Motor neuron (in vitro differentiated cells): ENCODE data around the gene SBF2. TPM values are rescaled to one million over a fixed set of nuclear protein-coding genes. Genes with fewer than 3 reads are reported as not detected.
A peak's percentile ranks its signal among the peaks of the same experiment; 100 is the strongest.

Experiments used
- ATAC-seq, 8 experiments: fragments of 200-7000 bp; cut with Tn5 transposase; replicated peaks in 6 of 8; 2 replicates each; pipeline ENCODE4 v1.8.0; 2021; ENCODE audit warnings: mild to moderate bottlenecking in 8 of 8, moderate library complexity in 8 of 8
- H3K27ac ChIP-seq, 2 donors: fragments of 250-450 bp; sonication (Bioruptor Pico); 2 replicates each; pipeline ENCODE4 v1.9.0; 2021; ENCODE audit warnings: antibody characterized with exemption in 2 of 2, mild to moderate bottlenecking in 2 of 2, moderate library complexity in 1 of 2
- H3K4me1 ChIP-seq, 2 donors: fragments of 250-450 bp; sonication (Bioruptor Pico); replicated peaks in 1 of 2; 2 replicates each; pipeline ENCODE4 v1.6.1; 2021; ENCODE audit warnings: antibody characterized with exemption in 2 of 2, mild to moderate bottlenecking in 2 of 2, moderate library complexity in 1 of 2
- H3K4me3 ChIP-seq, 5 donors: fragments of 250-450 bp; sonication (Bioruptor Pico); 2 replicates each; pipeline ENCODE4 v1.9.0; 2021; ENCODE audit warnings: antibody characterized with exemption in 5 of 5, mild to moderate bottlenecking in 5 of 5, moderate library complexity in 4 of 5
- WGBS, 10 experiments: fragments of 450-650 bp; shearing (Covaris generic); methylation state at CpG; one replicate each; pipeline ENCODE4 v1.0.0; 2022; 5-methylcytosine and 5-hydroxymethylcytosine counted together
- in situ Hi-C, 9 experiments: fragments of 400-800 bp; cut with MboI; loops; one replicate each; pipeline ENCODE4 v1.15.0; 2021; ENCODE audit warnings: low sequenced_read_pairs in 9 of 9, low pct_unique_long_range_greater_than_20kb in 2 of 9; ENCODE audit not compliant: unreplicated experiment in 9 of 9
- total RNA-seq, 8 experiments: library from RNA; unstranded; fragments of 300-600 nt; gene quantifications; 2 replicates each; pipeline versions ENCODE4 v1.2.3 to v1.2.4, GENCODE V29; 2022

The SBF2 gene
- total RNA-seq, 8 experiments from 2014 or later, result 31.8 to 66.3 (median 44.6) TPM

DNA sequence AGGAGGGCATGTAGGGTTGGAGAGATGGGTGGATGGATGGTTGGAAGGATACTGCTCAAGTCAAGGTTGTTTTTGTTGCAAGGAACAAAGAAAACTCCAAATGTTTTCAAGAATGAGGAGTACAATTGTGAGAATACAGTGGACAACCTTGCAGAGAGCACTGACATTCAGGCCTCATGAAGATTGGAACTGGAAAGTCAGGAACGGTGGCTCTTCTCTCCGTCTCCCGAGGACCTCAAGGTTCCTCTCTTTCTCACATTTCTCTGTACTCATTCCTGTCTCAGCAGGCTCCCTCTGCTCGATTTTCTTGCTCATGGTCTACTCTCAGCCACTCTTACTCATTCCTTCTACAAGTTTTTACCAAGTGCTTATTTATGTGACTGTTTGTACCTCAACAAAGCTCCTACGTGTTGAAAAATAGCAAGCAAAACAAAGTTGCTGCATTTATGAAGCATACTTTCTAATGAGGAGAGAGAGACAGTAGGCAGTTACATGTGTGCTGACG is 532.5 kb downstream of the SBF2 start:
- WGBS, 10 experiments, result 71 to 100% (median 89%) methylated on average over 1 to 6 of the region's 6 CpGs; no CpG with 5 or more reads in 1 of the 10 experiments
- peaks cover 10 to 16% of the 10 kb centered on the region in 2 donors for H3K4me1 ChIP-seq
- ATAC-seq, result no peak
- no peak overlapping the region for H3K4me3 ChIP-seq
- in situ Hi-C loops, result loop anchor here in 6 of 9 experiments (25.0 kb wide), 4 partner anchors 201 to 976 kb away; partner anchors contain the start of genes ADM (in 3 of the 6) and SBF2 (in 1 of the 6)
- H3K27ac ChIP-seq, result no peak overlapping the region

DNA sequence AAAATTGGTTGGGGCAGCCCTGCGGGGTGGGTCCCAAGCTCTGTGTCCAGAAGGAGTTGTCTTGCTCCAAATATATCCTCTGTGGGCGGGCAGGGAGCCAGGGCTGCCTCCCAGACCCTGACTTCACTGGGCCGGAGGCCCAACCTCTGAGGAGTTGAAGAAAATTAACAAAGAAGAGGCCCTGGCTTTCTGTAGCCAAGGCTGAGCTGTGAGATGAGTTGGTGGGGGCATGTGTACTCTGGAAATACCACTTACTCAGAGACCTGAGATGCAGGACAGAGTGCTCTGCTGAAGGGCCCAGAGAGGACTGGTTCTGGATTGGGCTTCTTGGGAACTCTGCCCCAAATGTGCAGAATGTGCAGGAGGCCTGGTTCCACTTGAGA is 533.8 kb downstream of the SBF2 start:
- in situ Hi-C loops, result loop anchor here in 6 of 9 experiments (25.0 kb wide), 4 partner anchors 202 to 977 kb away; partner anchors contain the start of genes ADM (in 3 of the 6) and SBF2 (in 1 of the 6)
- H3K4me1 ChIP-seq, result peaks cover 6 to 11% of the 10 kb centered on the region in 2 donors
- WGBS, 10 experiments, result 10 to 100% (median 93%) methylated on average over 1 to 2 of the region's 3 CpGs; no CpG with 5 or more reads in 6 of the 10 experiments
- ATAC-seq, result peak in 3 of 8 experiments; percentile 27 to 50 (median 45)
- H3K4me3 ChIP-seq, result no peak overlapping the region
- no peak overlapping the region for H3K27ac ChIP-seq

DNA sequence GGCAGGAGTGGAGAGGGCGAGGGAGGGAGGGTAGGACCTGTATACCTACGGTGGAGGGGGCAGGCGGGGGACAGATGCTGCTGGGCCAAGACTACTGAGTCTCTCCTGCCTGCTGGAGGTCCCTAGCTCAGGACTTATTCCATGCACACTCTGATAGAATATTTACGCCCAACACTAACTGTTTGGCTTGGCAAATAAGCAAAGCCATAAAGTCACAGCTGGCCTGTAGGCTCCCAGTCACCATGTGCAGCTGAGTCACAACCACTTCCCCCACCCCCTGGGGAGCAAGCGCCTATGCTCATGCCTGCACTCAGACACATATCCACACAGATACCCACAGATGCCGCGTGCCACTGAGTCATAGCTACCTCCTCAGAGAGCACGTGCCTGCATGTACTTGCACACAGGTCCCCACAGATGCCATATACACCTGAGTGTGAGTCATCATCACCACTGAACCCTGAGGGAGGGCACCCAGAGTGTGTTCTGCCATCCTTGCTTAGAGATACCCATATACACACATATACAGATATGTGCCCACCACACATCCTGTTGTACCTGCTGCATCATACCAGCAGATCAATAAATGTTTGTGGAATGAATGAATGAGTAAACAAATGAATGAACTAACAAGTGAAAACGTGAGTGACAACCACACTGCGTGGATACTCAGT is 534.4 kb downstream of the SBF2 start:
- peak; percentile 21 to 83 (median 43) for ATAC-seq
- Histone ChIP-seq H3K4me1 (peaks cover 6 to 11% of the 10 kb centered on the region in 2 donors), H3K4me3 (no peak overlapping the region), H3K27ac (no peak overlapping the region)
- in situ Hi-C loops, result loop anchor here in 6 of 9 experiments (25.0 kb wide), 4 partner anchors 203 to 978 kb away; partner anchors contain the start of genes ADM (in 3 of the 6) and SBF2 (in 1 of the 6)
- WGBS, 10 experiments, result 0 to 100% (median 97%) methylated on average over 1 to 7 of the region's 10 CpGs; no CpG with 5 or more reads in 6 of the 10 experiments

DNA sequence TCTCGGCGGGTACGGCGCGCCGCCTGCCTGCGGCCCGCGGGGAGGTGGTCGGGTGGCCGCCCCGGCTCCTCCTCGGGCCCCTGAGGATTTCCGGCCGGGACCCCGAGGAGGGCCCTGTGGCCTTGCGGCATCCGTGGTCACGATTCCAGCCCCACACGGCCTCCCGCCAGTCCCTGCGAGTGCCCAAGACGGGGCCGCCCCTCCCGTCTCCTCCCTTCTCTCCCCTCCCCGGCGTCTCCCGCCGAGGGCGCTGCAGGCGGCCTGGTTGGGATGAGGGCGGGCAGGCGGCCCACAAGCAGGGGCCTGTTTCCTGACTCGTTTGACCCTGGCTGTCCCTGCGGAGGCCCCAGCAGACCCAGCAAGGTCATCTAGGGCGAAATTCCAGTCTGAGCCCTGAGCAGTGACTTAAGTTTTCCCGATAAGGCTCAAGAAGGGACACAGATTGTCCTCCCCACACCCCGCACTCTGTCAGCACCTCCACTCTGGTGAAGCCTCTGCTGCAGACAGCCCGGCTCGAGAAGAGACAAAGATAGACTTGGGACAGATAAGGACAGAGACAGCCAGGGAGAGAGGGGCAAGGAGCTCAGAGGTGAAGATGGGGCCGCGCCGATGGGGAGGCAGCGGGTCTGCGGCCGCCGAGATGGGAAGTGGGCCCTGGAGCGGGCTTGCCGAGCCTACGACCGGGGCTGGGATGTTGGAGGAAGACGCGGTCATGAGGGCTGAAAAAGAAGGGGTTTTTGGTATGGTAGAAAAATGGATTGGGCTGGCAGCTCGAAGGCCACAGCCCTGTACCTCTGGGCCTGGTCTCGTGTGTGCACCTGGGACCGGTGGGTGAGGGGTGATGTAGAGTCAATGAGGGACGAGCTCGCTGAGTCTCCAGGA is 535.1 kb downstream of the SBF2 start:
- 0 to 86% (median 53%) methylated on average over 2 to 14 of the region's 58 CpGs; no CpG with 5 or more reads in 7 of the 10 experiments for WGBS, 10 experiments
- H3K27ac ChIP-seq, result peak overlapping the region in 1 of 2 donors; percentile 2
- peak; percentile 29 to 68 (median 58) for ATAC-seq

DNA sequence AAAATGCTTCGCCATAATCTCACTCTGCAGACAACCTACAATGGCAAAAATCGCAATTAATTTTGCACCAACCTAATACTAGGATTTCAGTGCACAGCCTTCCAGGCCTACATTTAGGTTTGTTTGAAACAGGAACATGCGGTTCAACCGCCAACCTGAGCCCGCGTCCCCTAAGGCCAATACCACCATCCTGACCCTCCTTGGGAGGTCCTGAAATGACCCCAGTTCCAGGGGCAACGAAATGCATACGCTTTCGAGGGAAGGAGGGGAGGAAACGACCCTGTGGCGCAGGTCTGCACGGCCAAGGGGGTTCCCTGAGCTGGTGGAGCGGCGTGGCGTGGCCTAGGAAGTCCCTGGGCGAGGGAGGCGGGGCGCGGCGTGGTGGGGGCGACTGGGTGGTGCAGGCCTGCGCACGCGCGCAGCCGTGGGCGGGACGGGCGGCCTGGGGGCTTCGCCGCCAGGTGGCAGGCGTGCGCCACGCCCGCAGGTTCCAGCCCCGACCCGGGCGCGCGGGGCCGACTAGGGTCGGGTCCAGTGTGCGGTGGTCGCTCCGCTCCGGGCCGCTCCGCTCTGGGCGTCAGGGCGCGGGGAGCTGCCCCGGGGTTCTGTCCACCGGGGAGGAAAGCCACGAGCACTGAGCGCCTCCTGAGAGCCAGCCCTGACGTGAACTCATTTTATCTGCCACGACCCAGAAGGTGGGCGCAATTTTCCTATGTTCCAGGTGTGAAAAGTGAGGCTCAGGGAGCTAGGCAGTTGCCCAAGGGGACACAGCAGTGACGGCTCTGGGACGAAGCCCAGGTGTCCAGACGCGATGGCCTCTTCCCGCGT is 536.0 kb downstream of the SBF2 start:
- Histone ChIP-seq H3K4me1 (peaks cover 11% of the 10 kb centered on the region in 2 donors), H3K27ac (no peak overlapping the region), H3K4me3 (peak overlapping the region; percentile 34 to 47 (median 45))
- in situ Hi-C loops, result loop anchor here in 6 of 9 experiments (25.0 kb wide), 4 partner anchors 204 to 979 kb away; partner anchors contain the start of genes ADM (in 3 of the 6) and SBF2 (in 1 of the 6)
- 13 to 90% (median 67%) methylated on average over 2 to 13 of the region's 64 CpGs; no CpG with 5 or more reads in 1 of the 10 experiments for WGBS, 10 experiments
- ATAC-seq, result peak; percentile 10 to 93 (median 84)

More for the DNA sequence above, 535.1 kb downstream of the SBF2 start:
- peaks cover 11% of the 10 kb centered on the region in 2 donors for H3K4me1 ChIP-seq
- in situ Hi-C loops, result loop anchor here in 6 of 9 experiments (25.0 kb wide), 4 partner anchors 203 to 978 kb away; partner anchors contain the start of genes ADM (in 3 of the 6) and SBF2 (in 1 of the 6)
- peak overlapping the region; percentile 34 to 47 (median 45) for H3K4me3 ChIP-seq

DNA sequence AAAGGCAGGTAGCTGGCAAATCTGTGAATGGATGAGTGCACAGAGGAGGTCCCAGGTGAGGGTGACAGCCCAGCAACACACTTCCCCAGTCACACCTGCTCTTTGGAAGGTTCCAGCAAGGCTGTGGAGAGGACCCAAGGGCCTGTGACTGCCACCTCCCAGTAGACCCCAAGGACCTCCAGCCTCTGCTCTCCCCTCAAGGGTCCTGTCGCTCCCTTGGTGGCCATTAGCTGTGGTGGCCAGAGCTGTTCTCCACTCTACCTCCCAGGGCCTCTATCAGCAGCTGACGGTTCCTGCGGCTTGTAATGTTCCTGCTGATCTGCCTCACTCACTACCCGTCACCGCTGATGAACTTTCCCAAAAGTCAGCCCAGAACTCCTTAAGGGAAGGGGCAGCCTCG is 537.1 kb downstream of the SBF2 start:
- ATAC-seq, result no peak
- H3K4me3 ChIP-seq, result no peak overlapping the region
- in situ Hi-C loops, result loop anchor here in 6 of 9 experiments (25.0 kb wide), 4 partner anchors 205 to 980 kb away; partner anchors contain the start of genes ADM (in 3 of the 6) and SBF2 (in 1 of the 6)
- H3K27ac ChIP-seq, result no peak overlapping the region
- WGBS, 10 experiments, result 40 to 100% (median 100%) methylated on average over 1 to 3 of the region's 6 CpGs; no CpG with 5 or more reads in 6 of the 10 experiments
- H3K4me1 ChIP-seq, result peaks cover 11% of the 10 kb centered on the region in 2 donors

DNA sequence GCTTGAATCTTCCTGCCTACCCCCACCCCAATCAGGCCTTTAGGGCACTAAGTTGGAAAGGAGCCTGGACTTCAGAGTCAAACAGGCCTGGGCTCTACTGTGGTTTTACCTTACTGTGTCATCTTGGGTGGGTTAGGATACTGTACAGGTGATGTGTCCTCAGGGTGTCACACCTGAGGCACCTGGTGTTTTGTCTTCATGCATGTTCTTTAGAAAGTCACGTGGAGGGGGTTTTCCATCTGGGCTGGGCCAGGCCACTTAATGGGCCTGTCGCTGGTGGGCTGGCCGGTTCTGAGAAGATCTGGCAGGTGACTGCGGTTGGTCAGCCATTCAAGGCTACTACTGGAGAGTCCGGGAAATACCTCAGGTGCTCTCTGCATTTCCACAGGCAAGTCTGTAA is 537.6 kb downstream of the SBF2 start:
- WGBS, 10 experiments, result 100% methylated on average over 1 to 5 of the region's 5 CpGs; no CpG with 5 or more reads in 6 of the 10 experiments
- Histone ChIP-seq H3K27ac (no peak overlapping the region), H3K4me3 (no peak overlapping the region), H3K4me1 (peaks cover 11% of the 10 kb centered on the region in 2 donors)
- no peak for ATAC-seq
- in situ Hi-C loops, result loop anchor here in 6 of 9 experiments (25.0 kb wide), 4 partner anchors 206 to 981 kb away; partner anchors contain the start of genes ADM (in 3 of the 6) and SBF2 (in 1 of the 6)

DNA sequence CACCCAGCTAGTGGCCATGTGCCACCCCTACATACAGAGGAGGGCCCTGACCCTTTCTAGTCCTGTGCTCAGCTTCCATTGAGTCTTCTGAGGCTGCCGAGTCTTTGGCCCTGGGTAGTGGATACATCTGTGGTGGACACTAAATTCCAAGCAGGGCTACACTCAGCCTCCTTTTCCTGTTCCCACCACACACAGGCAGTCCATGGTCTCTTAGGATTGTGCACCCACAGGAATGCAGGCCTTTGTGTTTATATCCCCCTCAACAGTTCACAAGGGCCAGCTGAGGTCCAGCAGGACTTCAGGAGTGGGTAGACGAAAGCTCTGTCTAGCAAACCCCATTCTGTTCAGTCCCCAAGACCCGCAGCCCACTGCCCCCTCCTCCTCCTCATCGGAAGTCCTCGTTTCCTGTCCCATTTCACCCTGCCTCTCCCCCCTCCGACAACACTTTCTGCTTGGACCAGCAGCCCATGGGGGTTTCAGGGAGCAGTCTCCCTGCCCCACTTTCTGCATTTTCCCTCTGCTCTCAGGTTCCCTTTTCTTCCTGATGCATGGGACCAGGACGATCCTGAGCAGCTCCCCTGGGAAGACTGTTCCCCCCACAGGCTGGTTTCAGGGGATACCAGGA is 538.3 kb downstream of the SBF2 start:
- Histone ChIP-seq H3K4me1 (peaks cover 11% of the 10 kb centered on the region in 2 donors), H3K4me3 (no peak overlapping the region), H3K27ac (no peak overlapping the region)
- in situ Hi-C loops, result loop anchor here in 6 of 9 experiments (25.0 kb wide), 4 partner anchors 207 to 982 kb away; partner anchors contain the start of genes ADM (in 3 of the 6) and SBF2 (in 1 of the 6)
- 40 to 100% (median 80%) methylated on average over 1 to 2 of the region's 7 CpGs; no CpG with 5 or more reads in 5 of the 10 experiments for WGBS, 10 experiments
- ATAC-seq, result no peak

DNA sequence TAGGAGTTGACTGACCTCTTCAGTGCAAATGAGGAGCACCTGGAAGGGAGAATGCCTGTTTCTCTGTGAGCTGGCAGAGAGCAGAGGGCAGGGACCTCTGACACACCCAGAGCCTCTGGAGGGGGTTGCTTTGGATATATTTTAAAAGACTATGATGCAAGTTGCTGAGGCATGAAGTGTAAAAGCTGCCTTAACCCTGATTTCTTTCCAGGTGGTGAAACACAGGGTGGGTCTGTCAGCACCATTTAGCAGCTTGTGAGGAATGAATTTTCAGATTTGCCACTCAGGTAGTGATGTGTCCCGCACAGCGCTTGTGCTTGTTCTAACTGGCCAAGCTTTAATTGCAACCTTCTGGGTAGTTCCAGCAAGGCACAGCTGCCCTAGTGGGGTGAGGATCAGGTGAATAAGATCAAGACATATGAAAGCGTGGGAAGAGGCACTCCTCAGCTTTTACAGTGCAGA is 540.0 kb downstream of the SBF2 start:
- in situ Hi-C loops, result loop anchor here in 6 of 9 experiments (25.0 kb wide), 4 partner anchors 208 to 983 kb away; partner anchors contain the start of genes ADM (in 3 of the 6) and SBF2 (in 1 of the 6)
- no peak overlapping the region for H3K4me3 ChIP-seq
- peaks cover 7 to 10% of the 10 kb centered on the region in 2 donors for H3K4me1 ChIP-seq
- 24 to 100% (median 86%) methylated on average over 1 to 3 of the region's 3 CpGs; no CpG with 5 or more reads in 3 of the 10 experiments for WGBS, 10 experiments
- H3K27ac ChIP-seq, result no peak overlapping the region
- ATAC-seq, result peak in 1 of 8 experiments; percentile 3

DNA sequence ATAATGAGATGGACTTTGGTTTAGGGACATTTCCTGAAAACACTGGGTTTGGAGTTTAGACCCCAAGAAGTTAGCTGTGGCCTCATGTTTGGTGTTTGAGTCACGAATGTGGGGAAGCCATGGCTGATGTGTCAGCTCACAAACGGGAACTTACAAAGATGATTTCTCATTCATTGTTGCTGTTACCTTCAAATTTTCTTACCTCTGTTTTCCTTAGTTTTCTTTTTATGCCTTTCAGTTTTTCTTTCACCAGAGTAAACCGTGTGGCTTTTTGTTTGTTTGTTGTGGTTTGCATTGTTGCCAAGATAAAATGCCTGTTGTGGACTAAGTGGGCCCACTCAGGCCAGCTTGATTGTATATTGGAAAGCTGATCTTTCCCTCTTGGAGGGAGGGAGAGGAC is 541.0 kb downstream of the SBF2 start:
- no peak overlapping the region for H3K27ac ChIP-seq
- in situ Hi-C loops, result loop anchor here in 6 of 9 experiments (25.0 kb wide), 4 partner anchors 209 to 984 kb away; partner anchors contain the start of genes ADM (in 3 of the 6) and SBF2 (in 1 of the 6)
- WGBS, 10 experiments, result 0 to 100% (median 95%) methylated on average over 1 to 3 of the region's 3 CpGs; no CpG with 5 or more reads in 3 of the 10 experiments
- no peak overlapping the region for H3K4me3 ChIP-seq
- peaks cover 3 to 7% of the 10 kb centered on the region in 2 donors for H3K4me1 ChIP-seq
- no peak for ATAC-seq
